Left renal pelvis (tissue), 4 donors: ENCODE measurements around the gene WHAMM. TPM values are rescaled to one million over a fixed set of nuclear protein-coding genes. Genes with fewer than 3 reads are reported as not detected.
"Not testable (repeated sequence)": the region's sequence is repeated elsewhere in the genome, so short reads cannot be mapped to it uniquely, and the experiment has no call there.

Experiments
- DNase-seq, 4 donors: peaks; one replicate each; pipeline ENCODE4 v3.0.0-alpha.2; 2013; ENCODE audit warnings: low read depth in 4 of 4, low spot score in 3 of 4
- polyA plus RNA-seq, 4 donors: library from polyadenylated mRNA; unstranded; fragments of 120-200 nt; gene quantifications; one replicate each; pipeline ENCODE4 v1.2.1, GENCODE V29; 2013; ENCODE audit not compliant: insufficient read length in 4 of 4

Gene WHAMM
- 10 to 100 TPM in 3 of 4 donors, 1 to 10 TPM in 1; 8.6 to 15.8 (median 12.4) TPM for polyA plus RNA-seq

- peak; percentile 92 to 96 (median 92) for DNase-seq
Measured at GRCh38 chr15:82809308-82810060, at the start of gene WHAMM. Gene WHAMM (plus strand): TSS chr15:82809628. CDS start chr15:82809727, 99 bp downstream.

- DNase-seq: no peak
Measured at GRCh38 chr15:82763361-82764116, 45.9 kb upstream of the WHAMM start.

- no peak for DNase-seq
Measured at GRCh38 chr15:82764117-82764490, 45.3 kb upstream of the WHAMM start.

DNA sequence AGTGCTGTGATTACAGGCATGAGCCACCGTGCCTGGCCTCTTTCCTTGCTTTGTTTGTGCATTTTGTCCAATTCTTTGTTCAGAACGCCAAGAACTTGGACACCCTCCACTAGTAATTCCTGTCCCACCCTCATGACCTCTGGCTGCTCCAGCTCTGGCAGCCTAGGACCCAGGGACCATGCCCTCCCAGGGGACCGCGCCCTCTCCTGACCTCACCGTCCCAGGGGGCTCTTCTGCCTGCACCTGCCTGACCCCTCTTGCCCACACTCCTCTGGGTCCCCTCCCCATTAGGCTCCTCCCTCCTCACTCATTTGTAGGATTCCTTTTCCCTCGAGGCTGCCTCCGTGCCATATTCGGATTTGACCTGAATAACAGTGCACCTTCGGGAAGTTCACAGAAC lies 44.7 kb upstream of the WHAMM start:
- no peak for DNase-seq

DNA sequence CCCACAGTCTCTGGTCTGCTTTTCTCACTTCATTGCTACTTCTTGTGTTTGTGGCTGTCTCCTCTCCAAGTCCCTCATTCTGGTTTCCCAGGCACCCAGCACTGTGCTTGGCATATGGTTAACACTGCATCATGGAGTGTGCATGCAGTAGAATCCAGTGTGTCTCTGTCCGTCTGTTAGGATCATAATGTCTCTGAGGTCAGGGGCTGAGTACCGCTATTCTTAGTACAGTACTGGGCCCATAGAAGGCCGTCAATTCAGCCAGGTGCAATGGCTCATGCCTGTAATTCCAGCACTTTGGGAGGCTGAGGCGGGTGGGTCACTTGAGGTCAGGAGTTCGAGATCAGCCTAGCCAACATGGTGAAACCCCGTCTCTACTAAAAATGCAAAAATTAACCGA lies 43.2 kb upstream of the WHAMM start:
- DNase-seq: not testable (repeated sequence)

DNA sequence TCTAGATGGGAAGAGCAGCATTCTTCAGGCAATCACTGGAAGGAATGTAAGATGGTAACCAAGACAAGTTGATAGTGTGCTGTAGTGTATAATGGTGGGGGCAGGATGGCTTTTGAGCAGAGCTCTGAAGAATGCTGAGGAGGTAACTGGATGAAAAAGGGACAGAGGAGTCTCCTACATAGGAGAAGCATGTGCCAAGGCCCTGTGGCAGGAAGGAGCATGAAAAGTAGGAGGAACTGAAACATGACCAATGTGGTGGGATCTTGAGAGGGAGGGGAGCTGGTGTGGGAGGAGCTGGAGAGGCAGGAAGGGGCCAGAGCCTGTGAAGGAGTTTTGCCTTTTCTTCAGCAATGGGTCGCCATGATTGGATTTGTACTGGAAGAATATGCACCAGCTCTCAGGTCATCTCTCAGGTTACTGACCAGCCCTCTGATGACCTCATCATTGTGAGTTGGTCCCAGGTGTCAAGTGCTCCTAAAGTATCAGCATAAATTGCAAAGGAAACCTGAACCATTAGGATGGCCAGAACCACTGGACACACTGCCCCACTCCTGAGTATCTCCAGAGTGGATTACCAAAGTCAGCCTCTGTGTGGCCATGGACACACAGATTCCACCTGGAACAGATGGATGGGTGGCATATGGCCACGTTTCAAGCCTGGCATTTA lies 42.1 kb upstream of the WHAMM start:
- DNase-seq: no peak

DNA sequence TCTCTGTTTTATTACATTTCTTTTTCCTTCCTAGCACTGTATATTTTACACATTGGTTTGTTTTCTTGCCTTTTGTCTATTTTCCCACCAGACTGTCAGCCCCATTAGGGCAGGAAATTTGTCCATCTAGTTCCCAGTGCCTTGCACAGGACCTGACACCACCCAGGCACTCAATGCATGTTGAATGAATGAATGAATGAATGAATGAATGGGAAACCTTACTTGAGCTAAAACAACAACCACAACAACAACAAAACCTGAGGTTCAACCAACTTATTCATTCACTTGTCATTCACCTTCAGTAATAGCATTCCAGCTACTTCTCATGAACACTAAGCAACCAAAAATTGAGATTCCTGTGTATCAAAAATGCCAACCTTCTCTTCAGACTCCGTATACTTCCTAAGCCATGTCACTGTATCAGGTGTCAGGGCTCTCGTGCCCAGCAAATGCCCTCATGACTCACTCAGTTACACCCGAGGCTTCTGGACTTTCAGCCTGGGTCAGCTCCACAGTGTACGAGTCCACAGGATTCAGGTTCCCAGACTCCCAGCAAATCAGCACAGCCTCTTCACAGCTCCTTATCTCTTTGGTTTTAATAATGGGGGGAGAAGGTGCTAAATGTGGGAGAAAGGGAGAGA lies 40.9 kb upstream of the WHAMM start:
- no peak for DNase-seq

DNA sequence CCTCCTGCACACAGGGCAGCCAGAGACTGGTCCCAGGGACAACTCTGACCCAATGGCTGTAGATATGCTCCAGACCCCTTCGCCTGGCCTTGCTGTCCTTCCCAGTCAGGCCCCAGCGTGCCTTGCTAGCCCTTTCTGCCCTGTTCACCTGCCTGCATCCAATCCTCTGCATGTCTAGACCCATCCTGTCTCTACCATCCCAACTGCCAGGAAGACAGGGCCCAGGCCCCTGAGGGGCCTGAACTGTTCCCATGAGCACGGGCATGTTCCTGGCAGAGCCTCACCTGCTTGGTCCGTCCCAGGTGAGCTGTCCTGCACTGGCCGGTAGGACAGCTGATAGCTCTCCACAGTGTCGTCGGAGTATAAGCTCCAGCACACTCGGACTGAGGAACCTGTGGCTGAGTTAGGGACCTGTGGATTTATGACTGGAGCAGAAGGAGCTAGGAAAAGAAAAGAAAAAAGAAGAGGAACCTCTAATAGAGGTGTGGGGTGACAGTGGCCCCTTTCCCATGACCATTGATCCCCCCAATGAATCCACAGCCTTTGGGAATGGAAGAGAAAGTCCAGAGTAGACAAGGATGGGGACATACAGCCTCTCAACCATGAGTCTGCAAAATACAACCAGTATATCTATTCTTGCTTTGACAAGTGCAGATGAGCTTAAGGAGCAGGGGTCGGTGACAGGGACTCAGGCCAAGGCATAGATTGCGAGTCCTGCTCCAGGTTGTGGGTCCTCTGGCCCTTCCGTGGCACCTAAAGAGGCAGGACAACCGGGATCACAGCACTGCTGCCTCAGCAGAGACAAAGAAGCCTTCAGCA lies 37.4 kb upstream of the WHAMM start:
- no peak for DNase-seq

- no peak for DNase-seq
Measured at GRCh38 chr15:82774496-82774895, 34.9 kb upstream of the WHAMM start.

DNA sequence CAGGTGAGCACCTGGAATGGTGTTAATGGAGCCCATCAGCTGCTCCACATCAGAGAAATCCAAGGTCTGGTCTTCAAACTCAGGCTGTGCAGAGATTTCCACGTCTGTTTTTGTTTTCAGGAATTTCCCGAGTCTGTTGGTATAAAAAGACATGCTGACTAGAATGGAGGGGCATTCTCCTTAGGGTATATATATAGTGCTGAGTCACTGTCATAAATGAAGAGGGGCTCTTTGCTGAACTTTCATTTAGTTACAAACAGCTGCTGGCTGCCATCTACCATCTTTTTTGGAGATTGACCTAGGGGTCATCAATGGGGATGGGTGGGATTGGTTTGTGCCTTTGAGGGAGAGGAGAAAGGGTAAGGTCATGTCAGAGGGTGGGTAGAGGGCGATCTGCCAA lies 30.7 kb upstream of the WHAMM start:
- DNase-seq: no peak

DNA sequence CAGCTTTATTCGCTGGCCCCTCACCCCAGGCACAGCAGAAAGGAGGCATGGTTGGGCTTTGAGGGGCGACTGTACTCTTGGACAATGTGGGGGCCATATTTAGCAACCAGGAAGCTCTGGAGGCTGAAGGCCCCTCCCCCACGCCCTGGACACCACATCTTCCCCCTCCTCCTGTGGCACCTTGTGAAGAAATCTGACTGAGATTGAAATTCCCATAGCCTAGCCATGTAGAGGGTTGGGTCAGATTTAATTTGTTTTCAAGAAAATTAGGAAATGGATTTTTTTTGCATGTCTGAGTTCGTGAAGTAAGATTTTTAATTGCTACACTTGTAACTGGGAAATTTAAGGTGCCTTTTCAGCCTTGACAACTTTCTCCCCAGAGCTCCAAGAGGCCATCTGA lies 28.1 kb upstream of the WHAMM start:
- no peak for DNase-seq

- no peak for DNase-seq
Measured at GRCh38 chr15:82788496-82788895, 20.9 kb upstream of the WHAMM start.

DNA sequence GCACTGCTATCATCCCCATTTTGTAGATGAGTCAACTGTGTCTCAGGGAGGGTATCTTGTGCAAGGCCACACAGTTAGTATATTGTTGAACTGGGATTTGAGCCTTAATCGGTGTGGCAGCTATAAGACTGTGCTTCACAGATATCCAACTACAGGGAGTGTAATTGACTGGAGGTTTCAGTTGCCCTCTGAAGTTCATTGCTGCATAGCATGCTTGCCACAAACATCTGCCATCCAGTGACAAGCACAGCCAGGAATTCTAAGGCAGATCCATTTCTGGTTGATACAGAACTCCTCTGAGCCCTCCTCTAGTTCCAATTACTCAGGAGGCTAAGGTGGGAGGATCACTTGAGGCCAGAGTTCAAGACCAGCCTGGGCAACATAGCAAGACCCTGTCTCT lies 19.9 kb upstream of the WHAMM start:
- no peak for DNase-seq

DNA sequence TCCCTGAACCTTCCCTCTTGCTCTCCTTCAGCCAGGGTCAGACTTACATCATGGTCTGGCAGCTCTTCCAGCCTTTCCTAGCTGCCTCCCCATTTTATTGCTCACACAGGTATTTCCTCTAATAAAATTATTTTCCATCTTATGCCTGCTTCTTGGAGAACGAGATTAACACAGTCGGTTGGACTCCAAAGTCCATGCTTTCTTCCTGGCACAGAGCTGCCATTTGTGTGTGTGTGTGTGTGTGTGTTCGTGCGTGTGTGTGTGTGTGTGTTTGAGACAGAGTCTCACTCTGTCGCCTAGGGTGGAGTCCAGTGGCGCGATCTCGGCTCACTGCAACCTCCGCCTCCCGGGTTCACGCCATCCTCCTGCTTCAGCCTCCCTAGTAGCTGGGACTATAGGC lies 19.1 kb upstream of the WHAMM start:
- DNase-seq: no peak

DNA sequence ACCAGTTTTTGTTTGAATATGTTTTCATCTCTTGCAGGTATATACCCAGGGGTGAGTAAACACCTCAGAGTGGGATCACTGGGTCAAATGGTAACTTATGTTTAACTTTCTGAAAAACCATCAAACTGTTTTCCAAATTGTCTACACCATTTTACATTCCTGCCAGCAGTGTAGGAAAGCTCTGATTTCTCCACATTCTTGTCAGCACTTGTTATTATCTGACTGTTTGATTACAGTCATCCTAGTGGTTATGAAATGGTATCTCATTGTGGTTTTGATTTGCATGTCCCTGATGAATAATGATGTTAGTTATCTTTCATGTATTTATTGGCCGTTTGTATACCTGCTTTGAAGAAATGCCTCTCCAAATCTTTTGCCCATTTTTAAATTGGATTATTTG lies 17.4 kb upstream of the WHAMM start:
- no peak for DNase-seq

DNA sequence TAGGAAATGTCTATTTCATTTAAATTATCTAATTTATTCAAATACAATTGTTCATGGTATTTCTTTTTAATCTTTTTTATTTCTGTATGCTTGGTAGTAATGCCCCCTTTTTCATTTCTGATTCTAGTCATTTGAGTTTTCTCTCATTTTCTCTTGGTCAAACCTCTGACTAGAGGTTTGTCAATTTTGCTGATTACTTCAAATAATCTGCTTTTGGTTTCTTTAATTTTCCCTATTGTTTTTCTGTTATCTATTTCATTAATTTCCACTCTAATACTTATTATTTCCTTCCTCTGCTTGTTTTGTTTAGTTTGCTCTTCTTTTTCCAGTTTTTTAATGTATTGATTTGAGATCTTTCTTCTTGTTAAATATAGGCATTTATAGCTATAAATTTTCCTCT lies 15.7 kb upstream of the WHAMM start:
- DNase-seq: no peak

- DNase-seq: no peak
Measured at GRCh38 chr15:82798104-82798503, 11.3 kb upstream of the WHAMM start.

GRCh38 chr15:82798531-82799166 lies 10.8 kb upstream of the WHAMM start:
- DNase-seq: no peak

- no peak for DNase-seq
Measured at GRCh38 chr15:82799183-82799841, 10.1 kb upstream of the WHAMM start.
